HepG2 (cell line): ENCODE measurements around the gene CPEB4. TPM values are rescaled to one million over a fixed set of nuclear protein-coding genes. Genes with fewer than 3 reads are reported as not detected.
A peak's percentile ranks its signal among the peaks of the same experiment; 100 is the strongest.

Source experiments
- KLF16 ChIP-seq, 2 experiments: sonication (generic) in 1 of 2; formaldehyde crosslinking in 1 of 2; IDR thresholded peaks; 2 replicates each; pipeline versions ENCODE4 v1.6.1 to v1.8.0; 2016 to 2023; ENCODE audit warnings: missing genetic modification reagents in 2 of 2, missing compliant biosample characterization in 1 of 2
- MXI1 ChIP-seq: IDR thresholded peaks from 3 replicates; pipeline ENCODE4 v1.6.1; 2012; ENCODE audit warnings: low read depth, low read length, inconsistent platforms, borderline replicate concordance
- NCOA2 ChIP-seq: sonication (generic); formaldehyde crosslinking; IDR thresholded peaks from 2 replicates; pipeline ENCODE4 v1.8.0; 2022; ENCODE audit warnings: inconsistent platforms
- ZNF12 ChIP-seq: sonication (generic); formaldehyde crosslinking; IDR thresholded peaks from 2 replicates; pipeline ENCODE4 v1.5.0; 2020; ENCODE audit warnings: missing genetic modification reagents
- ZNF567 ChIP-seq: sonication (generic); formaldehyde crosslinking; IDR thresholded peaks from 2 replicates; pipeline ENCODE4 v1.8.1; 2023; ENCODE audit warnings: mild to moderate bottlenecking, missing genetic modification reagents, borderline replicate concordance
- ZNF660 ChIP-seq: sonication (generic); formaldehyde crosslinking; IDR thresholded peaks from 2 replicates; pipeline ENCODE4 v1.5.1; 2020; ENCODE audit warnings: mild to moderate bottlenecking, low read depth, missing genetic modification reagents, borderline replicate concordance
- ZNF672 ChIP-seq: sonication (generic); formaldehyde crosslinking; IDR thresholded peaks from 2 replicates; pipeline ENCODE4 v1.8.1; 2022; ENCODE audit warnings: missing genetic modification reagents
- ZNF724P ChIP-seq: sonication (generic); formaldehyde crosslinking; IDR thresholded peaks from 2 replicates; pipeline ENCODE4 v1.8.0; 2022; ENCODE audit warnings: missing genetic modification reagents, borderline replicate concordance
- ZSCAN22 ChIP-seq: sonication (generic); formaldehyde crosslinking; IDR thresholded peaks from 2 replicates; pipeline ENCODE4 v1.4.0; 2020; ENCODE audit warnings: mild to moderate bottlenecking, missing genetic modification reagents
- polyA plus RNA-seq, 8 experiments: library from polyadenylated mRNA; depleted of rRNA in 3 of 8; stranded (reverse) in 7 of 8; unstranded in 1 of 8; fragments of >200 nt; fragmentation: Illumina TruSeq in 4 of 8; extraction: Trizol in 4 of 8; gene quantifications; 2 replicates each; pipeline versions ENCODE4 v1.2.1 to v1.2.3, GENCODE V29; 2011 to 2016; ENCODE audit warnings: low read depth in 4 of 8, missing spikeins in 1 of 8, mixed read lengths in 1 of 8; ENCODE audit not compliant: insufficient read depth in 1 of 8
- total RNA-seq, 5 experiments: library from RNA; depleted of rRNA; stranded (reverse); fragments of >200 nt; fragmentation: Illumina TruSeq; extraction: Trizol; gene quantifications; 2 replicates each; pipeline ENCODE4 v1.2.3, GENCODE V29; 2016; ENCODE audit warnings: low read depth in 1 of 5
- TF ChIP-seq, protein P1 (sequence below): sonication (generic); formaldehyde crosslinking; IDR thresholded peaks from 2 replicates; pipeline ENCODE4 v1.4.0; 2020; ENCODE audit warnings: missing genetic modification reagents, borderline replicate concordance
- TF ChIP-seq, protein P2 (sequence below): sonication (generic); formaldehyde crosslinking; IDR thresholded peaks from 2 replicates; pipeline ENCODE4 v1.4.0; 2020; ENCODE audit warnings: mild to moderate bottlenecking, missing genetic modification reagents
- TF ChIP-seq, protein P3 (sequence below): sonication (generic); formaldehyde crosslinking; IDR thresholded peaks from 2 replicates; pipeline ENCODE4 v1.5.0; 2020; ENCODE audit warnings: missing genetic modification reagents
- TF ChIP-seq, protein P4 (sequence below): sonication (generic); formaldehyde crosslinking; IDR thresholded peaks from 2 replicates; pipeline ENCODE4 v1.5.0; 2020; ENCODE audit warnings: mild to moderate bottlenecking, missing genetic modification reagents, borderline replicate concordance

Gene CPEB4
- total and polyA plus RNA-seq, 2 of the 13 experiments (the other 11 are each of a cell fraction or from before 2014, with no cell fraction given): 7.7 to 26.7 TPM

DNA sequence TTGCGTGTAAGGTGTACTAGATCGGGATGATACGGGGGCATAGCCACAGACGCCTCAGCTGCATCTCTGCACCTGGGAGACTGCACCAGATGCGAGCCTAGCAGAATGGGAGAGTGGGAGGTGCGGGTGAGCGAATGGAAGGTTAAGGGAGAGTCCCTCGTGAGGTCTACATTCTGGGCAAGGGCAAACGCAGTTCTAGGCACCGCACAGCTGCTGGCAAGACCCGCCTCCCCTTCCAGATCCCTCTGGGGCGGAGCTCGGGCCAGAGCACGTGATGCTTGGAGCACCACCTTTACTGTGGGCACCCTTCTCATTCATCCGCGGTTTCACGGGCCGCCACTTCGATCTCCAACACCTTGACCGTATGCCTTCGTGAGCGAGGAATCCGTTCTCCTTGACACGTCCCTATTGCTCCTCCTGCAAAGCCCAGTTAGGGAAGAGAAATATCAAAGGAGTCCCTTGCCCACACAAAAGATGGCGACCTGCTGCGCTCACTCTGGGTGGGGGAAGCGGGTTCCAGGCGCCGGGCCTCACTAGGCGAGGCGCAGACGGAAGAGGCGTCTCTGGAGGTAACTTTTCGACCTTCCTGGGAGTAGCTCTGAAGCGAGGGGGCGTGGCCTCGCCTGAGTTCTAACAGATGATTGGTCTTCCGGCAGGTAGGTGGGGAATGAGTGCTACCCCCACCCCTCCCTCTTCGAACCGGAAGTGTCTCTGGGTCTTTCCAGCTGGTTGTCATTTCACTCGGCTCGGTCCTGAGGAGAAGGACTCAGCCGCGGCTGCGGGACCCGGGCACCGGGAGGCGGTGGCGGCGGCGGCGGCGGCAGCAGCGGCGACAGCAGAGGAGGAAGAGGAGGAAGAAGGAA, at the start of gene CPEB4 (continued):
- TF ChIP-seq, protein P1, sequence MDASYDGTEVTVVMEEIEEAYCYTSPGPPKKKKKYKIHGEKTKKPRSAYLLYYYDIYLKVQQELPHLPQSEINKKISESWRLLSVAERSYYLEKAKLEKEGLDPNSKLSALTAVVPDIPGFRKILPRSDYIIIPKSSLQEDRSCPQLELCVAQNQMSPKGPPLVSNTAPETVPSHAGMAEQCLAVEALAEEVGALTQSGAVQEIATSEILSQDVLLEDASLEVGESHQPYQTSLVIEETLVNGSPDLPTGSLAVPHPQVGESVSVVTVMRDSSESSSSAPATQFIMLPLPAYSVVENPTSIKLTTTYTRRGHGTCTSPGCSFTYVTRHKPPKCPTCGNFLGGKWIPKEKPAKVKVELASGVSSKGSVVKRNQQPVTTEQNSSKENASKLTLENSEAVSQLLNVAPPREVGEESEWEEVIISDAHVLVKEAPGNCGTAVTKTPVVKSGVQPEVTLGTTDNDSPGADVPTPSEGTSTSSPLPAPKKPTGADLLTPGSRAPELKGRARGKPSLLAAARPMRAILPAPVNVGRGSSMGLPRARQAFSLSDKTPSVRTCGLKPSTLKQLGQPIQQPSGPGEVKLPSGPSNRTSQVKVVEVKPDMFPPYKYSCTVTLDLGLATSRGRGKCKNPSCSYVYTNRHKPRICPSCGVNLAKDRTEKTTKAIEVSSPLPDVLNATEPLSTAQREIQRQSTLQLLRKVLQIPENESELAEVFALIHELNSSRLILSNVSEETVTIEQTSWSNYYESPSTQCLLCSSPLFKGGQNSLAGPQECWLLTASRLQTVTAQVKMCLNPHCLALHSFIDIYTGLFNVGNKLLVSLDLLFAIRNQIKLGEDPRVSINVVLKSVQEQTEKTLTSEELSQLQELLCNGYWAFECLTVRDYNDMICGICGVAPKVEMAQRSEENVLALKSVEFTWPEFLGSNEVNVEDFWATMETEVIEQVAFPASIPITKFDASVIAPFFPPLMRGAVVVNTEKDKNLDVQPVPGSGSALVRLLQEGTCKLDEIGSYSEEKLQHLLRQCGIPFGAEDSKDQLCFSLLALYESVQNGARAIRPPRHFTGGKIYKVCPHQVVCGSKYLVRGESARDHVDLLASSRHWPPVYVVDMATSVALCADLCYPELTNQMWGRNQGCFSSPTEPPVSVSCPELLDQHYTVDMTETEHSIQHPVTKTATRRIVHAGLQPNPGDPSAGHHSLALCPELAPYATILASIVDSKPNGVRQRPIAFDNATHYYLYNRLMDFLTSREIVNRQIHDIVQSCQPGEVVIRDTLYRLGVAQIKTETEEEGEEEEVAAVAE: 0 out of 2 replicates have a peak, but pooled peaks have one; percentile 65
- TF ChIP-seq, protein P2, sequence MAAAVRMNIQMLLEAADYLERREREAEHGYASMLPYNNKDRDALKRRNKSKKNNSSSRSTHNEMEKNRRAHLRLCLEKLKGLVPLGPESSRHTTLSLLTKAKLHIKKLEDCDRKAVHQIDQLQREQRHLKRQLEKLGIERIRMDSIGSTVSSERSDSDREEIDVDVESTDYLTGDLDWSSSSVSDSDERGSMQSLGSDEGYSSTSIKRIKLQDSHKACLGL: no peak
- TF ChIP-seq MXI1: peak; percentile 81; the same call in 2 of the 3 replicates
- TF ChIP-seq, protein P3, sequence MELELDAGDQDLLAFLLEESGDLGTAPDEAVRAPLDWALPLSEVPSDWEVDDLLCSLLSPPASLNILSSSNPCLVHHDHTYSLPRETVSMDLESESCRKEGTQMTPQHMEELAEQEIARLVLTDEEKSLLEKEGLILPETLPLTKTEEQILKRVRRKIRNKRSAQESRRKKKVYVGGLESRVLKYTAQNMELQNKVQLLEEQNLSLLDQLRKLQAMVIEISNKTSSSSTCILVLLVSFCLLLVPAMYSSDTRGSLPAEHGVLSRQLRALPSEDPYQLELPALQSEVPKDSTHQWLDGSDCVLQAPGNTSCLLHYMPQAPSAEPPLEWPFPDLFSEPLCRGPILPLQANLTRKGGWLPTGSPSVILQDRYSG (CRISPR knock-in tag): no peak
- TF ChIP-seq ZNF660 (CRISPR knock-in tag): no peak
- TF ChIP-seq KLF16 (CRISPR knock-in tag; IDR thresholded peaks at IDR 0.05): peak in 1 of 2 experiments; percentile 72; a peak in 2 of 4 replicates
- TF ChIP-seq ZNF12: no peak
- TF ChIP-seq NCOA2: no peak
- TF ChIP-seq, protein P4, sequence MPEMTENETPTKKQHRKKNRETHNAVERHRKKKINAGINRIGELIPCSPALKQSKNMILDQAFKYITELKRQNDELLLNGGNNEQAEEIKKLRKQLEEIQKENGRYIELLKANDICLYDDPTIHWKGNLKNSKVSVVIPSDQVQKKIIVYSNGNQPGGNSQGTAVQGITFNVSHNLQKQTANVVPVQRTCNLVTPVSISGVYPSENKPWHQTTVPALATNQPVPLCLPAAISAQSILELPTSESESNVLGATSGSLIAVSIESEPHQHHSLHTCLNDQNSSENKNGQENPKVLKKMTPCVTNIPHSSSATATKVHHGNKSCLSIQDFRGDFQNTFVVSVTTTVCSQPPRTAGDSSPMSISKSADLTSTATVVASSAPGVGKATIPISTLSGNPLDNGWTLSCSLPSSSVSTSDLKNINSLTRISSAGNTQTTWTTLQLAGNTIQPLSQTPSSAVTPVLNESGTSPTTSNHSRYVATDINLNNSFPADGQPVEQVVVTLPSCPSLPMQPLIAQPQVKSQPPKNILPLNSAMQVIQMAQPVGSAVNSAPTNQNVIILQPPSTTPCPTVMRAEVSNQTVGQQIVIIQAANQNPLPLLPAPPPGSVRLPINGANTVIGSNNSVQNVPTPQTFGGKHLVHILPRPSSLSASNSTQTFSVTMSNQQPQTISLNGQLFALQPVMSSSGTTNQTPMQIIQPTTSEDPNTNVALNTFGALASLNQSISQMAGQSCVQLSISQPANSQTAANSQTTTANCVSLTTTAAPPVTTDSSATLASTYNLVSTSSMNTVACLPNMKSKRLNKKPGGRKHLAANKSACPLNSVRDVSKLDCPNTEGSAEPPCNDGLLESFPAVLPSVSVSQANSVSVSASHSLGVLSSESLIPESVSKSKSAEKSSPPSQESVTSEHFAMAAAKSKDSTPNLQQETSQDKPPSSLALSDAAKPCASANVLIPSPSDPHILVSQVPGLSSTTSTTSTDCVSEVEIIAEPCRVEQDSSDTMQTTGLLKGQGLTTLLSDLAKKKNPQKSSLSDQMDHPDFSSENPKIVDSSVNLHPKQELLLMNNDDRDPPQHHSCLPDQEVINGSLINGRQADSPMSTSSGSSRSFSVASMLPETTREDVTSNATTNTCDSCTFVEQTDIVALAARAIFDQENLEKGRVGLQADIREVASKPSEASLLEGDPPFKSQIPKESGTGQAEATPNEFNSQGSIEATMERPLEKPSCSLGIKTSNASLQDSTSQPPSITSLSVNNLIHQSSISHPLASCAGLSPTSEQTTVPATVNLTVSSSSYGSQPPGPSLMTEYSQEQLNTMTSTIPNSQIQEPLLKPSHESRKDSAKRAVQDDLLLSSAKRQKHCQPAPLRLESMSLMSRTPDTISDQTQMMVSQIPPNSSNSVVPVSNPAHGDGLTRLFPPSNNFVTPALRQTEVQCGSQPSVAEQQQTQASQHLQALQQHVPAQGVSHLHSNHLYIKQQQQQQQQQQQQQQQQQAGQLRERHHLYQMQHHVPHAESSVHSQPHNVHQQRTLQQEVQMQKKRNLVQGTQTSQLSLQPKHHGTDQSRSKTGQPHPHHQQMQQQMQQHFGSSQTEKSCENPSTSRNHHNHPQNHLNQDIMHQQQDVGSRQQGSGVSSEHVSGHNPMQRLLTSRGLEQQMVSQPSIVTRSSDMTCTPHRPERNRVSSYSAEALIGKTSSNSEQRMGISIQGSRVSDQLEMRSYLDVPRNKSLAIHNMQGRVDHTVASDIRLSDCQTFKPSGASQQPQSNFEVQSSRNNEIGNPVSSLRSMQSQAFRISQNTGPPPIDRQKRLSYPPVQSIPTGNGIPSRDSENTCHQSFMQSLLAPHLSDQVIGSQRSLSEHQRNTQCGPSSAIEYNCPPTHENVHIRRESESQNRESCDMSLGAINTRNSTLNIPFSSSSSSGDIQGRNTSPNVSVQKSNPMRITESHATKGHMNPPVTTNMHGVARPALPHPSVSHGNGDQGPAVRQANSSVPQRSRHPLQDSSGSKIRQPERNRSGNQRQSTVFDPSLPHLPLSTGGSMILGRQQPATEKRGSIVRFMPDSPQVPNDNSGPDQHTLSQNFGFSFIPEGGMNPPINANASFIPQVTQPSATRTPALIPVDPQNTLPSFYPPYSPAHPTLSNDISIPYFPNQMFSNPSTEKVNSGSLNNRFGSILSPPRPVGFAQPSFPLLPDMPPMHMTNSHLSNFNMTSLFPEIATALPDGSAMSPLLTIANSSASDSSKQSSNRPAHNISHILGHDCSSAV (CRISPR knock-in tag): 0 out of 2 replicates have a peak, but pooled peaks have one; percentile 53
- no peak for TF ChIP-seq ZNF672
- TF ChIP-seq ZNF724P (CRISPR knock-in tag): 0 out of 2 replicates have a peak, but pooled peaks have one; percentile 48
- TF ChIP-seq ZNF567 (CRISPR knock-in tag): no peak
- 0 out of 2 replicates have a peak, but pooled peaks have one; percentile 37 for TF ChIP-seq ZSCAN22 (CRISPR knock-in tag)
